Spleen (tissue), 11 donors: Measurements from ENCODE around the gene FTSJ3. TPM values are rescaled to one million over a fixed set of nuclear protein-coding genes. Genes with fewer than 3 reads are reported as not detected.

Source experiments
- DNase-seq: peaks from one replicate; pipeline ENCODE4 v3.0.0-alpha.2; 2020
- H3K27ac ChIP-seq, 8 donors: fragments of 200-600 bp; sonication (generic) in 7 of 8; 1 replicate in 4 of 8; 2 replicates in 4 of 8; pipeline versions ENCODE4 v1.5.0 to v1.8.0; 2016 to 2021; ENCODE audit warnings: inconsistent platforms in 4 of 8, mild to moderate bottlenecking in 4 of 8, moderate library complexity in 1 of 8
- H3K27me3 ChIP-seq, 7 donors: fragments of 200-600 bp; sonication (generic) in 6 of 7; replicated peaks in 1 of 7; 1 replicate in 4 of 7; 2 replicates in 3 of 7; pipeline versions ENCODE4 v1.5.0 to v1.8.0; 2016 to 2021; ENCODE audit warnings: inconsistent platforms in 3 of 7, mild to moderate bottlenecking in 1 of 7
- H3K36me3 ChIP-seq, 6 donors: fragments of 200-600 bp; sonication (generic) in 5 of 6; 1 replicate in 4 of 6; 2 replicates in 2 of 6; pipeline versions ENCODE4 v1.5.0 to v1.8.0; 2016 to 2021; ENCODE audit warnings: inconsistent platforms in 2 of 6
- H3K4me1 ChIP-seq, 6 donors: fragments of 200-600 bp; sonication (generic) in 5 of 6; 1 replicate in 3 of 6; 2 replicates in 3 of 6; pipeline versions ENCODE4 v1.5.0 to v1.8.0; 2016 to 2021; ENCODE audit warnings: inconsistent platforms in 3 of 6
- H3K4me3 ChIP-seq, 8 donors: fragments of 200-600 bp; sonication (generic) in 7 of 8; 1 replicate in 4 of 8; 2 replicates in 4 of 8; pipeline versions ENCODE4 v1.5.0 to v1.8.0; 2016 to 2021; ENCODE audit warnings: inconsistent platforms in 4 of 8, mild to moderate bottlenecking in 4 of 8, moderate library complexity in 2 of 8
- H3K9me3 ChIP-seq, 8 donors: fragments of 200-600 bp; sonication (generic) in 7 of 8; 1 replicate in 4 of 8; 2 replicates in 4 of 8; pipeline versions ENCODE4 v1.5.0 to v1.8.0; 2016 to 2021; ENCODE audit warnings: inconsistent platforms in 4 of 8
- CTCF ChIP-seq, 11 experiments: fragments of 200-600 bp in 7 of 11; fragments of 450-650 bp in 4 of 11; sonication (generic) in 4 of 11; IDR thresholded peaks in 8 of 11; conservative IDR thresholded peaks in 3 of 11; 1 replicate in 7 of 11; 2 replicates in 4 of 11; pipeline versions ENCODE4 v1.4.0 to v1.8.0; 2016 to 2021; ENCODE audit warnings: antibody characterized with exemption in 11 of 11, inconsistent platforms in 4 of 11, mild to moderate bottlenecking in 1 of 11
- POLR2A ChIP-seq, 3 donors: fragments of 450-650 bp; IDR thresholded peaks; one replicate each; pipeline ENCODE4 v1.5.1; 2017; ENCODE audit warnings: antibody characterized with exemption in 3 of 3, mild to moderate bottlenecking in 1 of 3
- POLR2AphosphoS5 ChIP-seq, 3 donors: sonication (generic); formaldehyde crosslinking; IDR thresholded peaks; one replicate each; pipeline ENCODE4 v1.5.1; 2017; ENCODE audit warnings: antibody characterized with exemption in 3 of 3
- WGBS, 5 donors: extraction: QIAGEN DNeasy Blood & Tissue Kit in 3 of 5; methylation state at CpG; one replicate each; pipeline versions ENCODE4 v1.1.5 to v1.1.7; 2013 to 2018; 5-methylcytosine and 5-hydroxymethylcytosine counted together
- intact Hi-C: fragments of 100-400 bp; cut with DNase I; formaldehyde crosslinking; loops from one replicate; pipeline ENCODE4 v1.15.0; 2023; ENCODE audit warnings: low total_unique reads
- polyA plus RNA-seq, 3 donors: library from polyadenylated mRNA; stranded (reverse); fragments of 200-250 nt; gene quantifications; one replicate each; pipeline ENCODE4 v1.2.1, GENCODE V29; 2013
- total RNA-seq, 7 donors: library from RNA; depleted of rRNA in 3 of 7; stranded (reverse); fragments of >200 nt in 3 of 7; fragmentation: NEBNext Ultra II Directional in 4 of 7; extraction: Animal tissue kit (Norgen Biotek cat#: 25700) in 4 of 7; gene quantifications; one replicate each; pipeline versions ENCODE4 v1.1.0 to v1.2.1, GENCODE V29; 2016 to 2021
- donor health status: healthy with polysubstance abuse.
- donor health status: DM: no; HTN: no; CAD: no; lungs with moderate emphysema.
- donor health status: DM: no; HTN: no; CAD: no.
- donor health status: Bipolar disorder and iron deficiency.
- donor health status: healthy.
- donor health status: DM: no; HTN: no; CAD: no.
- donor health status: DM: yes; HTN: yes; CAD: no.

The FTSJ3 gene
- total and polyA plus RNA-seq, 10 donors = 13.5 to 45.7 (median 33.1) TPM

GRCh38 chr17:63842540-63843386 is 15.3 kb upstream of the FTSJ3 start, which contains the start of gene SMARCD2:
TSS of gene SMARCD2 (minus strand) at chr17:63842685. CDS start at chr17:63842674, 11 bp downstream.
- peak within 1 kb of the TSS; percentile 91 to 97 (median 97) for H3K27ac ChIP-seq
- peak within 1 kb of the TSS; percentile 60 to 91 (median 84) for H3K4me3 ChIP-seq
- no peaks in the 10 kb centered on the region for H3K9me3 ChIP-seq
- WGBS, 5 donors = 0 to 1% (median 0%) methylated on average over 4 to 92 of the region's 92 CpGs
- DNase-seq = peak; percentile 100
- intact Hi-C loops = no loop called here
- peaks cover 42 to 68% (median 56%) of the 10 kb centered on the region in 6 donors for H3K4me1 ChIP-seq
- H3K27me3 ChIP-seq = peaks cover 0 to 7% (median 0%) of the 10 kb centered on the region in 7 donors
- TF ChIP-seq POLR2A (IDR thresholded peaks at IDR 0.05) (peak; percentile 59 to 95 (median 65)), POLR2AphosphoS5 (IDR thresholded peaks at IDR 0.05) (peak; percentile 88 to 96 (median 90)), CTCF (IDR thresholded peaks at IDR 0.05 in 8 of 11, conservative IDR thresholded peaks at IDR 0.05 in 3 of 11) (peak in 4 of 11 experiments; percentile 22 to 48 (median 26))
- peaks cover 0 to 7% (median 0%) of the 10 kb centered on the region in 6 donors for H3K36me3 ChIP-seq

GRCh38 chr17:63842173-63842539 is 14.7 kb upstream of the FTSJ3 start:
- WGBS, 5 donors = 0 to 1% (median 0%) methylated on average over 13 to 36 of the region's 36 CpGs
- Histone ChIP-seq H3K27ac (peak overlapping the region; percentile 91 to 97 (median 97)), H3K36me3 (peaks cover 0 to 13% (median 3%) of the 10 kb centered on the region in 6 donors), H3K4me3 (peak overlapping the region; percentile 60 to 91 (median 84)), H3K27me3 (peaks cover 0 to 7% (median 0%) of the 10 kb centered on the region in 7 donors), H3K9me3 (no peaks in the 10 kb centered on the region), H3K4me1 (peaks cover 42 to 71% (median 58%) of the 10 kb centered on the region in 6 donors)
- TF ChIP-seq CTCF (IDR thresholded peaks at IDR 0.05 in 8 of 11, conservative IDR thresholded peaks at IDR 0.05 in 3 of 11) = no peak
- no peak for TF ChIP-seq POLR2AphosphoS5 (IDR thresholded peaks at IDR 0.05)
- no peak for TF ChIP-seq POLR2A (IDR thresholded peaks at IDR 0.05)
- peak; percentile 92 for DNase-seq
- intact Hi-C loops = no loop called here

- Histone ChIP-seq H3K9me3 (no peaks in the 10 kb centered on the region), H3K27me3 (peaks cover 0 to 7% (median 0%) of the 10 kb centered on the region in 7 donors), H3K36me3 (peaks cover 0 to 19% (median 9%) of the 10 kb centered on the region in 6 donors), H3K4me3 (peak overlapping the region; percentile 60 to 91 (median 84)), H3K27ac (peak overlapping the region; percentile 91 to 97 (median 97)), H3K4me1 (peaks cover 42 to 77% (median 60%) of the 10 kb centered on the region in 6 donors)
- 3 to 8% (median 6%) methylated on average over 21 to 26 of the region's 26 CpGs for WGBS, 5 donors
- DNase-seq = peak; percentile 88
- no peak for TF ChIP-seq POLR2A (IDR thresholded peaks at IDR 0.05)
- TF ChIP-seq CTCF (IDR thresholded peaks at IDR 0.05 in 8 of 11, conservative IDR thresholded peaks at IDR 0.05 in 3 of 11) = no peak
- peak in 2 of 3 donors; percentile 22 to 50 for TF ChIP-seq POLR2AphosphoS5 (IDR thresholded peaks at IDR 0.05)
- intact Hi-C loops = no loop called here
Measured at GRCh38 chr17:63841350-63842172, 14.1 kb upstream of the FTSJ3 start.
